HepG2 (cell line): Measurements from ENCODE around the gene CTAG1B. TPM values are rescaled to one million over a fixed set of nuclear protein-coding genes. Genes with fewer than 3 reads are reported as not detected.

Experiments
- ATAC-seq: fragments of 200-7000 bp; cut with Tn5 transposase; 3 replicates; pipeline ENCODE4 v1.9.1; 2020; ENCODE audit warnings: mild to moderate bottlenecking, moderate library complexity
- BruUV-seq: library from RNA; stranded (reverse); fragments of 400-500 nt; replicated peaks from 2 replicates; lab custom pipeline; 2021; lab: Mats Ljungman, UMichigan
- CTCF ChIA-PET: fragments of 300-600 bp; formaldehyde crosslinking; extraction: SDS; loops from one replicate; lab custom pipeline; 2021; ENCODE audit warnings: low total read pairs, inconsistent platforms, low intra/inter-chr PET ratio; lab: Yijun Ruan, JAX
- POLR2A ChIA-PET: fragments of 350-600 bp; sonication (Branson Sonifier 250); formaldehyde crosslinking; loops from one replicate; lab custom pipeline; 2020; ENCODE audit warnings: antibody characterized with exemption, inconsistent platforms; lab: Yijun Ruan, JAX
- DNase-seq: peaks from one replicate; pipeline ENCODE4 v3.0.0-alpha.2; 2015; ENCODE audit warnings: low spot score
- FAIRE-seq: peaks from 3 replicates; lab custom pipeline; 2011; peaks lifted over from hg19 to GRCh38; lab: Jason Lieb, UNC
- H2AFZ ChIP-seq: one replicate; pipeline ENCODE4 v1.6.1; 2011; ENCODE audit warnings: low read length, inconsistent platforms
- H3K27ac ChIP-seq: fragments of 300-600 bp; 3 replicates; pipeline ENCODE4 v1.8.0; 2011; ENCODE audit warnings: mixed run types, mild to moderate bottlenecking, mixed read lengths, low read length, inconsistent platforms; ENCODE audit not compliant: insufficient read depth; ENCODE audit errors: extremely low read length
- H3K27me3 ChIP-seq, 2 experiments: fragments of 200-600 bp in 1 of 2; 2 replicates in 1 of 2; 3 replicates in 1 of 2; pipeline versions ENCODE4 v1.6.0 to v1.8.0; 2011; ENCODE audit warnings: low read length in 2 of 2, mild to moderate bottlenecking in 2 of 2, moderate library complexity in 2 of 2, inconsistent platforms in 1 of 2; ENCODE audit not compliant: insufficient read depth in 2 of 2, control insufficient read depth in 1 of 2
- H3K36me3 ChIP-seq, 2 experiments: fragments of 200-600 bp in 1 of 2; replicated peaks in 1 of 2; 2 replicates in 1 of 2; 3 replicates in 1 of 2; pipeline versions ENCODE4 v1.5.1 to v1.8.0; 2011; ENCODE audit warnings: low read length in 2 of 2, inconsistent platforms in 1 of 2; ENCODE audit not compliant: insufficient read depth in 2 of 2, control insufficient read depth in 1 of 2
- H3K4me1 ChIP-seq: 2 replicates; pipeline ENCODE4 v1.5.1; 2012; ENCODE audit warnings: low read length, inconsistent platforms; ENCODE audit not compliant: insufficient read depth
- H3K4me2 ChIP-seq: 2 replicates; pipeline ENCODE4 v1.6.0; 2011; ENCODE audit warnings: low read depth, low read length, inconsistent platforms
- H3K4me3 ChIP-seq, 3 experiments: fragments of 200-600 bp in 1 of 3; sonication (generic), shearing (Covaris generic) in 1 of 3; replicated peaks in 1 of 3; 2 replicates each; pipeline ENCODE4 v1.5.1; 2011 to 2016; ENCODE audit warnings: low read length in 3 of 3, inconsistent platforms in 2 of 3, low read depth in 2 of 3, mild to moderate bottlenecking in 2 of 3, control low read depth in 1 of 3, mixed read lengths in 1 of 3; ENCODE audit not compliant: insufficient read depth in 1 of 3
- H3K79me2 ChIP-seq: one replicate; pipeline ENCODE4 v1.6.1; 2011; ENCODE audit warnings: low read length, inconsistent platforms; ENCODE audit not compliant: insufficient read depth
- H3K9ac ChIP-seq: 2 replicates; pipeline ENCODE4 v1.6.0; 2011; ENCODE audit warnings: mild to moderate bottlenecking, low read depth, low read length, inconsistent platforms; ENCODE audit not compliant: insufficient read depth
- H3K9me3 ChIP-seq: 2 replicates; pipeline ENCODE4 v1.5.1; 2012; ENCODE audit warnings: mild to moderate bottlenecking, low read length
- H4K20me1 ChIP-seq: 2 replicates; pipeline ENCODE4 v1.6.0; 2011; ENCODE audit warnings: inconsistent platforms, mild to moderate bottlenecking, low read length, moderate library complexity; ENCODE audit not compliant: insufficient read depth
- MAFF ChIP-seq: IDR thresholded peaks from 2 replicates; pipeline ENCODE4 v1.6.1; 2011; ENCODE audit warnings: low read depth, low read length, improper control_type of control experiment
- MAFK ChIP-seq, 2 experiments: IDR thresholded peaks in 1 of 2; conservative IDR thresholded peaks in 1 of 2; 2 replicates each; pipeline ENCODE4 v1.6.1; 2011; ENCODE audit warnings: improper control_type of control experiment in 2 of 2, low read length in 2 of 2
- ZFP41 ChIP-seq: sonication (generic); formaldehyde crosslinking; IDR thresholded peaks from 2 replicates; pipeline ENCODE4 v1.4.0; 2020; ENCODE audit warnings: mild to moderate bottlenecking, missing genetic modification reagents, borderline replicate concordance
- ZNF296 ChIP-seq: sonication (generic); formaldehyde crosslinking; conservative IDR thresholded peaks from 2 replicates; pipeline ENCODE4 v1.5.0; 2020; ENCODE audit warnings: mild to moderate bottlenecking, missing genetic modification reagents
- ZNF317 ChIP-seq: sonication (generic); formaldehyde crosslinking; IDR thresholded peaks from 2 replicates; pipeline ENCODE4 v1.5.0; 2020; ENCODE audit warnings: mild to moderate bottlenecking, missing genetic modification reagents
- ZNF589 ChIP-seq: sonication (generic); formaldehyde crosslinking; conservative IDR thresholded peaks from 2 replicates; pipeline ENCODE4 v1.8.0; 2022; ENCODE audit warnings: mild to moderate bottlenecking, moderate library complexity, missing genetic modification reagents
- WGBS: methylation state at CpG from one replicate; pipeline ENCODE4 v1.1.6; 2017; ENCODE audit warnings: low lambda C conversion rate; 5-methylcytosine and 5-hydroxymethylcytosine counted together
- in situ Hi-C: cut with HindIII; loops from 2 replicates; pipeline ENCODE4 v1.10.0; 2017; ENCODE audit warnings: low pct_unique_long_range_greater_than_20kb; ENCODE audit not compliant: extremely low pct_ligation_motif_present
- intact Hi-C: fragments of 100-400 bp; cut with micrococcal nuclease; formaldehyde crosslinking; loops from one replicate; pipeline ENCODE4 v1.10.0; 2022; ENCODE audit not compliant: unreplicated experiment
- polyA plus RNA-seq, 8 experiments: library from polyadenylated mRNA; depleted of rRNA in 3 of 8; stranded (reverse) in 7 of 8; unstranded in 1 of 8; fragments of >200 nt; fragmentation: Illumina TruSeq in 4 of 8; extraction: Trizol in 4 of 8; gene quantifications; 2 replicates each; pipeline versions ENCODE4 v1.2.1 to v1.2.3, GENCODE V29; 2011 to 2016; ENCODE audit warnings: low read depth in 4 of 8, missing spikeins in 1 of 8, mixed read lengths in 1 of 8; ENCODE audit not compliant: insufficient read depth in 1 of 8
- total RNA-seq, 5 experiments: library from RNA; depleted of rRNA; stranded (reverse); fragments of >200 nt; fragmentation: Illumina TruSeq; extraction: Trizol; gene quantifications; 2 replicates each; pipeline ENCODE4 v1.2.3, GENCODE V29; 2016; ENCODE audit warnings: low read depth in 1 of 5

Gene CTAG1B
- total and polyA plus RNA-seq, 2 of the 13 experiments (the other 11 are each of a cell fraction or from before 2014, with no cell fraction given) = not detected

GRCh38 chrX:154658957-154659356 lies 39.9 kb upstream of the CTAG1B start (continued):
- TF ChIP-seq ZNF317 (CRISPR knock-in tag) (no peak), ZNF589 (no peak)
- TF ChIP-seq, all 625 proteins: peak for 0

- no peak for TF ChIP-seq ZNF296
- intact Hi-C loops (no loop called here), in situ Hi-C loops (no loop called here)
- H2AFZ ChIP-seq = no peak overlapping the region
- H3K4me3 ChIP-seq = no peak overlapping the region
- H3K79me2 ChIP-seq = no peaks in the 10 kb centered on the region
- no peaks in the 10 kb centered on the region for H3K9me3 ChIP-seq
- POLR2A ChIA-PET = no interaction called here
- H3K36me3 ChIP-seq = no peaks in the 10 kb centered on the region
- FAIRE-seq (no peak), DNase-seq (no peak), ATAC-seq (no peak)
- BruUV-seq = no TSS peak
- no peaks in the 10 kb centered on the region; a peak in 1 of 5 replicates for H3K27me3 ChIP-seq
- no peaks in the 10 kb centered on the region for H4K20me1 ChIP-seq
- H3K4me2 ChIP-seq = no peak overlapping the region
- H3K9ac ChIP-seq = no peak overlapping the region
- H3K4me1 ChIP-seq = no peaks in the 10 kb centered on the region
- 0% methylated on average over 2 of the region's 12 CpGs for WGBS
- no peak overlapping the region for H3K27ac ChIP-seq
- CTCF ChIA-PET = no interaction called here
Measured at GRCh38 chrX:154658187-154658586, 39.1 kb upstream of the CTAG1B start.

- H3K27me3 ChIP-seq = no peaks in the 10 kb centered on the region; a peak in 1 of 5 replicates
- no peak overlapping the region for H3K4me2 ChIP-seq
- H3K4me1 ChIP-seq = no peaks in the 10 kb centered on the region
- FAIRE-seq (no peak), ATAC-seq (no peak), DNase-seq (no peak)
- H3K9ac ChIP-seq = no peak overlapping the region
- ChIA-PET POLR2A (no interaction called here), CTCF (no interaction called here)
- no TSS peak for BruUV-seq
- no peaks in the 10 kb centered on the region for H3K36me3 ChIP-seq
- no peaks in the 10 kb centered on the region for H3K9me3 ChIP-seq
- no peak overlapping the region for H2AFZ ChIP-seq
- intact Hi-C loops = no loop called here
- H4K20me1 ChIP-seq = no peaks in the 10 kb centered on the region
- no peak overlapping the region for H3K27ac ChIP-seq
- in situ Hi-C loops = no loop called here
- TF ChIP-seq MAFK (conservative IDR thresholded peaks at IDR 0.05 in 1 of 2, IDR thresholded peaks at IDR 0.05 in 1 of 2; ENCODE audit: low read length in 2 of 2) (peak; percentile 16 to 72; a peak in 2 of 4 replicates), ZFP41 (no peak), MAFF (peak; percentile 58)
- no peak overlapping the region for H3K4me3 ChIP-seq
- no peaks in the 10 kb centered on the region for H3K79me2 ChIP-seq
- 20% methylated on average over 15 of the region's 15 CpGs for WGBS
Measured at GRCh38 chrX:154657226-154657805, 38.2 kb upstream of the CTAG1B start.
